HG03135 (cell line): ENCODE data around the gene ITSN1.

ENCODE experiments used
- ATAC-seq: cut with Tn5 transposase; IDR thresholded peaks from one replicate; pipeline ENCODE4 v1.9.1; 2021; ENCODE audit warnings: mild to moderate bottlenecking, moderate library complexity; ENCODE audit not compliant: unreplicated experiment

ITSN1 gene

DNA sequence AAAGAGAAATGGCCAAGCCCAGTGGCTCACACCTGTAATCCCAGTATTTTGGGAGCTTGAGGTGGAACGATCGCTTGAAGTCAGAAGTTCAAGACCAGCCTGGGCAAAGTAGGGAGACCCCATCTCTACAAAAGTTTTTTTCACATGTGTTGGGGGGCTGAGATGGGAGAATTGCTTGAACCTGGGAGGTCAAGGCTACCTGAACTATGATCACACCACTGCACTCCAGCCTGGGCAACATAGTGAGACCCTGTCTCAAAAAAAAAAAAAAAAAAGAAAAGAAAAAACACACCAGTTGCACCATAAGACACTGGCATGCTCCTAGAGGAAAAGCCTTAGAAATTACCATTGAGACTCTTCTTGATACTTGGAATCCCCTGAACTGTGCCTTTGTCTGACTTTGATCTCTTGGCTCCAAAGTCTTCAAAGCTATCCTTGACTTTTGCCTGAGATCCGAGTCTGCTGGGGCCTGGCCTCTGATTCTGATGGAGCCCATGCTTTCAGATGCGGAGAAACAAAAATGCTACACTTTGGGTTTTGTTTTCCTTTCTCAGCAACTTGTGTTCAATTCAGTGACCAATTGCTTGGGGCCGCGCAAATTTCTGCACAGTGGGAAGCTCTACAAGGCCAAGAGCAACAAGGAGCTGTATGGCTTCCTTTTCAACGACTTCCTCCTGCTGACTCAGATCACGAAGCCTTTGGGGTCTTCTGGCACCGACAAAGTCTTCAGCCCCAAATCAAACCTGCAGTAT is 239.6 kb downstream of the ITSN1 start:
- no peak for ATAC-seq

GRCh38 chr21:33883118-33883517 is 240.8 kb downstream of the ITSN1 start:
- no peak for ATAC-seq

- ATAC-seq, result no peak
Observed at GRCh38 chr21:33884376-33885171, 242.3 kb downstream of the ITSN1 start.

GRCh38 chr21:33885172-33885514 is 242.8 kb downstream of the ITSN1 start:
- ATAC-seq, result no peak

- ATAC-seq, result no peak
Observed at GRCh38 chr21:33886321-33886720, 244.0 kb downstream of the ITSN1 start.

DNA sequence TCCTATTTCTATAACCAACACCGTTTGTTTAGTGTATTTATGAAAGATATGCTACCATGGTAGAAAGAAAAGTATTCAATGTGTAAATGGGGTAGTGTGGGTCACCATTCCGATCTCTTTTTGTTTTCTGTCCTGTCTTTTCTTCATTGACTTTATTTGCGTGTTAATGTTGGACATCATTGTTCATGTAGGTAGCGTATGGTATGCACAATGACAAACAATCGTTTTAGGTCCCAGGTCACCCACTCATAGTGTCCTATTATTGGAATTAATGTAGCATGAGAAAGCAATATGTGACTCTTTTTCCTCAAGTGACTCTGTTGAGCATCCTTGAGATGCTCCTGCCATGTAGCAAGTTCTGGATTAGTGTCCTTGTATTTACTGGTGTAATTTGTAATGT is 247.9 kb downstream of the ITSN1 start:
- no peak for ATAC-seq

DNA sequence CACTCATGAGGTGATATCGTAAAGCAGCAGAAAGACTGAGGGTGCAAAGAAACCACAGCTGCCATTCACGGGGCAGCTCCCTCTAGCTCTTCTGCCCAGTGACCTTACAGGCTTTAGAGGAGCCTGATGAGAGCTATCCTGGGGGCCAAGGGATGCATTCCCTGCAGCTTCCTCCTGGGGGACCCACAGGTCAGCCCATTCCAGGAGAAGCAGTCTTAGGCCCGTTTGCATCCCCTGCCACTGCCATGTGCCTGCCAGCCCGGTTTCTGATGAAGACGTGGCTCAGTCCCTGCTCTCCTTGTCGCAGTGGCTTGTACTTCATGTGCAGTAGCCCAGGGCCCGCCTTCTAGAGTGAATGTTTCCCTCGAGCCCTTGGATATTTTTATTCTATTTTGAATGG is 250.6 kb downstream of the ITSN1 start:
- no peak for ATAC-seq

DNA sequence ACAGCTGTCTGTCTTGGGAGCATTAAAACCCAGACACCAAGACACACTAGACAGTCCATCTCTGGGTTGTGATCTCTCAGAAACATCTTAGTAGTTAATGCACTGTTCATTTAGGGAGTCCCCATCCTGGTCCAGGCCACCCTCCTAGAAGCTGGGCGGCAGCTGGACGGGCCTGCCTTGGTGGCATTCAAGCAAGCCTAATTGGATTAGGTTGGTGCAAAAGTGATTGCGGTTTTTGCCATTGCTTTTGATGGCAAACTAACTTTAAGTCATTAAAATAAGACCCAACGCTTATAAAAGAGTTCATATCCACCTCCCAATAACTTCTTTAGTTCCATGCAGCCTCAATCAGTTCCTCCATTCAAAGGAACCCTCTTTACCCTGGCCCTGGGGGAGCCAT is 251.6 kb downstream of the ITSN1 start:
- ATAC-seq, result no peak

DNA sequence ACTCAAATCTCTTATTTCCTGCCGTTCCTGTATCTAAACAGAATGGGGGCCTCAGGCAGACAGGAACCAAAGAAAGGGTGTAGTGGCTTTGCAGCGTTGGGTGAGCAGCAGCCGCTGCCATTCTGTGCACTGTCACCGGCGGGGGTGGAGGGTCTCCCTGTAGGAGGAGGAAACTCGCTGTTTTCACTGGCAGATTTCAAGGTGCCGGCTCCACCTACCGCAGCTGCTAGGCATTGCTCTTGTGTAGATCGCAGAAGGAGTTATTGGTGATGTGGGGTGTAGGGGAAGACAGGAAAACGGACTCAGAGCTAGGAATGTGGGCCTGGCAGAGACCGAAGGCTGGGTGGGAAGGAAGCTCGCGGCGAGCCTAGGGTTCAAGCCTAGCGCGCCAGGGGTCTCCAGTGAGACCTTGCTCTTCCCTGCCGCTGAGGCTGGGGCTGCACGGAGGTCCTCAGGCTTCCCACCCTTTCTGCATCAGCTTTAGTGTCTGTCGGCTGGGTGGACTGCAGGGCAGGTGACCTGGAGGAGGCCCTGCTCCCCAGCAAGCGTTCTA is 252.5 kb downstream of the ITSN1 start:
- no peak for ATAC-seq

DNA sequence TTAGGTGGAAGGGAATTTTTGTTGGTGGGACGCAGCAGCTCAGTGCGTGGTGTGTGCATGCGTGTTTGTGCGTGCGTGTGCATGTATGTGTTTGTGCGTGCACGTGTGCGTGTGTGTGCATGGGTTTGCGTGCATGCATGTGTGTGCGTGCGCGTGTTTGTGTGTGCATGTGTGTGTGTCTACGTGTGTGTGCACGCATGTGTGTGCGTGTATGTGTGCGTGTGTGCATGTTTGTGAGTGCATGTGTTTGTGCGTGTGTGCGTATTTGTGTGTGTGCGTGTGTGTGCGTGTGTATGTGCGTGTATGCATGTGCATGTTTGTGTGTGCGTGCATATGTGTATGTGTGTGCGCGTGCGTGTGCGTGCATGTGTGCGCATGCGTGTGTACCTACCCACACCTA is 253.1 kb downstream of the ITSN1 start:
- no peak for ATAC-seq

- ATAC-seq, result no peak
Observed at GRCh38 chr21:33896691-33897090, 254.4 kb downstream of the ITSN1 start.

DNA sequence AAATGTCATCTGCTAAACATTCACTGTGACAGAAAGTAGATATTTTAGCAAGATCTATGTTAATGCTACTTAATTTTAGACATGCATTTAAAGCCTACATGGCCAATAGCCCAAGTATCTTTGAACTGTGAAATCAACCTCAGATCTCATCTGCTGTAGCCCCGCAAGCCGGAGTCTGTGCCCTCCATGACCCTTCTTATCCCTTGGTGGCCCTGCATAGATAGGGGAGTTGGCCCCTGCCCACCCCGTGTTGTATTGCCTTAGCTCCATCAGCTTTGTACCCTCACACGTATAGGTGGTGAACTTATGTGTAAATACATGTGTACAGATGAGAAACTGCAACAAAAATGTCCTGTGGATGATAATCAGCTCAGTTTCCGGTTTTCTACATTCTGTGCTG is 254.8 kb downstream of the ITSN1 start:
- no peak for ATAC-seq

DNA sequence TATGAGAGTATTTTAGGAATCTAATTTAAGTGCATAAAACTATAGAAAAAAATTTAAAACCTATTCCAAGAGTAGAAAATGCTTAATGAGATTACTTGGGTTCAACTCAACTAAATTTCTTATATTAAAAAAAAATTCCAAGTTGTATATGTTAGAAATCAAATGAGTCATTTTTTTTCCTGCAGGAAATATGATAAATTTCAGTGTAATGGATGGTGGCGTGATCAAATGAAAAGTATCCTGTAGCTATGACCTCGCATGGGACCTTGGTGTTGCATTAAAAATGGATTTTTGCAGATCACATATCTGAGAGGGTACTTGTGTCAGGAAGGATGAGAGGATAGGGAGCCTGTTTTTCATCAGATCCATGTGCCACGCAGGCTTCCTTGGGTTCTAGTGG is 255.4 kb downstream of the ITSN1 start:
- ATAC-seq, result no peak

DNA sequence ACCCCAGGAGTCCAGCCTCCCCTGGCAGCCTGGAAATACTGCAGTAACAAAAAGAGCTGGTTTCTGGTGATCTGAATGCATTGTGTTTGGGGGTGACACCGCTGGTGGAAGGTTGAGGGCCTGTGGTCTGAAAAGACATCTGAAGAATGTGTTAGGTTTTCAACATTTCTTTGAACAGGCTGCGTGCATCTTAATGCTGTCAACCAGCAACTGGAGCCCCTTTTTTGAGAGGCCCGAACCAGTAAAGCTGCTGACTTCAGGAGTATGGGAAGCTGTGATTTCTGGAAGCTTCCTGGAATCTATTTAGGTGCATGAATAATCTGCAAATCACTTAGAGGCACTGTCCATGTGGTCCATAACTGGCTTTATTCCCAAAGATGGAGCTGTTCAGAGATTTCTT is 256.3 kb downstream of the ITSN1 start:
- no peak for ATAC-seq

DNA sequence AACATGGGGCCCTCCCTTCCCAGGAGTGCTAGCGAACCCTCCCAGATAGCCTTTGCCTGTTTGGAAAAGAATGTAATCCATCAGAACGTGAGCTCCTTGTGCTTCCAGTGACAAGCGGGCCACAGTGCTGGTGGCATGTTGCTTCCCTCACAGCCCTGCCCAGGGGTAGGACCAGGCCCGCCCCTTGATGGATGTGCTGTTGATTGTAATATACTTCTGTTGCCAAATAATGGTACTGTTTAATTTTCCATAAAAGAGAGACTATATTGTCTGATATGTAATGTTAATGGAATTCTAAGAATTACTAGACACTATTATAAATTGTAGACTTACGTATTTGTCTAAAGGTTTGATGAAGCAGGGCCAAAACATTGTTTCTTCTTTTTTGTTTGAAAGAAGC is 256.9 kb downstream of the ITSN1 start:
- no peak for ATAC-seq

DNA sequence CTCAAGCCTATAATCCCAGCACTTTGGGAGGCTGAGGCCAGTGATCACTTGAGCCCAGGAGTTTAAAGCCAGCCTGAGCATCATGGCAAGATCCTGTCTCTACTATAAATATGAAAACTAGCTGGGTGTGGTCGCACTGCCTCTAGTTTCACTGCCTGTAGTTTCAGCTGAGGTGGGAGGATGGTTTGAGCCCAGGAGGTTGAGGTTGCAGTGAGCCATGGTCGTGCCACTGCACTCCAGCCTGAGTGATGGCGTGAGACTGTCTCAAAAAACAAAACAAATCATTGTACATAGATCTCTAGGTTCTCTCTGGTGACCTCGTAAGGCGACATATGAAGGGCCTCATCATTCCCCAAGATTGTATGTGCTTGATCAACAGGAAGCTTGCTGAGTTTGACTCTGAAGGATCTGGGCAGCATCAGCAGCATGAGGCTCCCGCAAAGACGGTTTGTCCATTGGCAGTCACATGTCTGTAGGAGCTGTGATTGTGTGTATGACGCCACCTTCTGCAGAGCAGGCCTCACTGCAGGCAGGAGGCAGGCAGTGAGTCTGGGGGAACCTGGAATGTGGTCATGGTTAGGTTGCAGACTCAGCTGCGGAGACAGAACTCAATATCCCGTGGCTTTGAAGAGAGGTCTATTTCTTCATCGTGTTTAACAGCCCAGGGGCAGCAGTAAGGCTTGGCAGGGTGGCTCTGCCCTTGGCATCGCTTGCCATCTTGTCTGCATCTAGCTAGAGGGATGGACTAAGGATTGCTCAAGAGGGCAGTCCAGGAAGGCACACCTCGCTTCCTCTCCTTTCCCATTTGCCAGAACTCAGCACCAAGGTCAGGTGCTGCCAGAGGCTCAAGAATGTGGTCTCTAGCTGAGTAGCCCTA is 259.3 kb downstream of the ITSN1 start:
- no peak for ATAC-seq

- no peak for ATAC-seq
Observed at GRCh38 chr21:33902349-33902748, 260.0 kb downstream of the ITSN1 start.

DNA sequence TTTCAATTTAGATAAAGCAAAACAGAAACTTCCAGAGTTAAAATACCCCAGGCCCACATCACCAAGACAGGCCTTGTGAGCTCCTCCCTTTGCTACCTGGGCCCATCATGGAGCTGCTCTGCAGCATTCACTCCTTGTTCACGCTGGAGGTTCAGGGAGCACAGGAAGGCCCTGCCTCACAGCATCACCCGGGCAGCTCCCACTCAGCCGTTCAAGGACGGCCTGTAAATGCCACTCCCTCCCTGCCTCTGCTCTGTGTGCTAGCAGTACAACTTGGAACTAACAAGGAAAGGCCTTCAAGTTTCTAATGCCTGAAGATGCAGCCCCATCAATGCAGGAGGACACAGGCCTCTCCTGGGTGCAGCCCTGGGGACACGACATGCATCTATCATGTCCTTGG is 261.7 kb downstream of the ITSN1 start:
- ATAC-seq, result no peak

- ATAC-seq, result no peak
Observed at GRCh38 chr21:33908760-33909159, 266.5 kb downstream of the ITSN1 start.

GRCh38 chr21:33909756-33910155 is 267.5 kb downstream of the ITSN1 start:
- no peak for ATAC-seq

GRCh38 chr21:33914188-33914587 is 271.9 kb downstream of the ITSN1 start:
- ATAC-seq, result no peak
